ENCODE results near the gene ATG2A.

The ATG2A gene

DNA sequence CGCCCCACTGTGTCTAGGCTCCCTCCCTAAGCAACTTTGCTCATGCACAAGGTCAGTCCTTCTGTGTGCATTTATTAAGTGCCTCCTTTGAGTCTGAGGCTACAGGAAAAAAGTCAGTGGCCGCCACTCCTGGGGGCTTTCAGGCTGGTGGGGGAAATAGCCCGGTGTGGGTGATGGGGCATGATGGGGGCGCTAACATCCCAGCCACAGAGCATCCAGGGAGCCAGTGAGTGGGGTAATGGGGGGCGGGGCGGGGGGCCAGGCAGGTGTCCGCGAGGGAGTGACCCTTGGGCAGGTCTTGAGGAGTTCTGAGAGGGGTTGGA is 28.6 kb downstream of the ATG2A start:
- DNase-seq (ENCODE audit: low read depth in 1 of 2, low spot score in 1 of 2) = no peak

DNA sequence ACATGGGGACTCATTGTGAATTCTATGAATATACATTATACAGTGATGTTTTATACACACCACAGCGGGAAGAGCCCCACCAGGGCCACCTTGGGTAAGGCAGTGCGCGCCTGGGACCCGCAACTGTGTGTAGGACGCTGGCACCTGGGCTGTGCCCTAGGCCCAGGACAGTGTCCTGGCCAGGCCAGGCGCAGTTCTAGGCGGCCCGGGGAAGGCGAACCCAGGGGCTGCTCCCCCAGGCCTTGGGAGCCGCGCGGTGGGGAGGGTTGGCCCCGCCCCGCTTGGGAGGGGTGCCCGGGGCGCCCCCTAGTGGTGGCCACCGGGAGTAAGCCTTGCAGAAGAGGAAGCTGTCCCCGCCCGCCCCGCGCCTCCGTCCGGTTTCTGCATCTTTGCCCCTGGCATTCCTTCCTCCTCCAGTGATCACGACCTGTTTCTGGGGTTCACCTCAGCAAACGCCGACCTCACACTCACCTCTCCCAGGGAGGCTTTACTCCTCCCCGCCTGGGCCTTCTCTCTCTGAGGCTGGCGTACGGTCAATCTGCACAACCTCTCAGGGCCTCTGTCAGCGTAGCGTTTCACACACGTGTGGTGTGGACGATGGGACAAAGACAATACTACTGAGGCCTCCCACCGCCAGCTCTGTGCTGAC is 29.1 kb downstream of the ATG2A start:
- peak; percentile 77 to 82 for DNase-seq (ENCODE audit: low read depth in 1 of 2, low spot score in 1 of 2)

DNA sequence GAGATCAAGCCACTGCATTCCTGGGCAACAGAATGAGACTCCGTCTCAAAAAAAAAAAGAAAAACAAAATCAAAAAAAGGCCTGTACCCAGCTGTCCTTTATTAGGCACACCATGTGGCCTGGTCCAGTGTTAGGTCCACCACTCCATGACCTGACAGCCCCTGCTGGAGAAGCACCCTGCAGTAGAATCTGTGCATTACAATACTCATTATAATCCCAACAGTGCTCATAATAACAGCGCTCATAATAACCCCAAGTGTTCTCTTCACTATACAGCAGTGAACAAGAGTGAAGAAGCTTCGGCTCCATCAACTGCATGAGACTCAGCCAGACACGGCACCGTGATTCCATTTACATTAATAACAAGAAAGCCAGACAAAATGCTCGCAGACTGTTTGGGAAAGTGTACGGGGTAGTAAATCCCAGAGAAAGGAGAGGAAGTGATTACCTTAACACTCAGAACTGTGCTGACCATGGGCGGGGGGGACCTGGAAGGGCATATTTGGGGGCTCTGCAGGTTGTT is 29.7 kb downstream of the ATG2A start:
- DNase-seq (ENCODE audit: low read depth in 1 of 2, low spot score in 1 of 2) = no peak

DNA sequence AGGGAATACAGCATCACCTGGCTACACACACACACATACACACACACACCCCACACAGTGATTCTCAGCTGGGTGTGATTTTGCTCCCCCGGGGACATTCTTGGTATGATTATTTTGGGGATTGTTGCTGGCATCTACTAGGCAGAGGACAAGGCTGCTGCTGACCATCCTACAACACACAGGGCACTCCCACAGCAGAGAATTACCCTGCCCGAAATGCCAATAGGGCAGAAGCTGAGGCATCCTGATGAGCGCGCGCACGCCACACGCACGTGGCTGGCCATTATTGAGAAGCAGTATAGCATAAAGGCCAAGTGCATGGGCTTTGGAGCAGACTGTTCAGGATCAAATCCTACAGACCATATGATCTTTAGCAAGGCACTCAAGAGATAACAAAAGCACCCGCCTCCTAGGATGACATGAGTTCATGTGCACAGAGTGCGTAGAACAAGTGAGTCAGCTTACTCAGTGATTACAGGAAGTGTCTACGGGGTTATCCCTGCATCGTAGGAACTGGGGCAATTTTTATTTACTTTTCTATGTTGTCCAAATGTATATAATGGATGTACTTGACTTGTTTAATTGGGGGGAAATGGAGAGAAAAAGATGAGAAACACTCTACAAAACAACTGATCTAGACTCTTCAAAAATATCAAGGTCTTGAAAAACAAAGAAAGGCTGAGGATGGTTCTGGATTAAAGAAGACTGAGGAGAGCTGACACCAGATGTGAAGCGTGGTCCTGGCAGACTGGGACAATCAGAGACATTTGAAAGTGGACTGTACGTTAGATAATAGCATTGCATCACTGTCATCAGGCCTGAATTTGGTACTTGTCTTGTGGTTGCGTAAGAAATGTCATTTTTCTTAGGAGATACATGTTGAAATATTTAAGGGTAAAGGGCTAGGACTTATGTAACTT is 31.4 kb downstream of the ATG2A start:
- no peak for DNase-seq (ENCODE audit: low read depth in 1 of 2, low spot score in 1 of 2)

DNA sequence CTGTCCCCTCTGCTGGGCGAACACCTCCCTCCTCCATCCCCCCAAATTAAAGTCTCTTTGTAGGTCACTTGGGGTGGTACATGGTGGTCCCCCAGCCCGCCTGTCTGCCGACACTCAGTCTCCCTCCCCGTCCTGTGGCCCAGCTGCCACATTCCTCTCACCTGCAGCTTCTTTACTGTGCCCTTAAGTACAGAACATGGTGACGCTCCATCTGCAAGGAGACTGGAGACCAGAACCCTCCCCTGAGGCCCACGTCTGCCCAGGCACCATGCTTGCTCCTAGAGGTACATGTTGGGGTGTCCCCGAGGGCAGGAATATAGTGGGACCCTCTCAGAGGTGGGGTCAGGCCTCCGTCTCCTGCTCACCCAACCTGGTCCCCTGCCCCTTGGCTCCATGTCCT is 33.0 kb downstream of the ATG2A start:
- no peak for DNase-seq (ENCODE audit: low read depth in 1 of 2, low spot score in 1 of 2)

DNA sequence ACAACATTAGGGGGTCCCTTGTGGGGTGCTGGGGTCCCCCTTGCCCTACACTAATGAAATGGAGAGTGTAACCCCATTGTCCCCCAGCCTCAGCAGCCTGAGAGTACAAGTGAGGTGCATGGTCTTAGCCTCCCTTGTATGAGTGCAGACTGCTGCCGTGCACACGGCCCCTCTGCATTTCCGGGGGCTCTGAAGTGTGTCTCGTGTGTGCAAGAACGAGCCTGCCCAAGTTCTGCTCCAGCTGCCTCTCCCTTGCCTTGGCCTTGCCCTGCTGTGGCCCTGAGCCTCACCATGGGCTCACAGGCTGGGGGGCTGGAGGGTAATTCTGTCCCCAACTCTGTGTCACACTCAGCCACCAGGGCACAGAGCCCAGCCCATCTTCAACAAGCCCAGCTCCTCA is 33.4 kb downstream of the ATG2A start:
- DNase-seq (ENCODE audit: low read depth in 1 of 2, low spot score in 1 of 2) = no peak

DNA sequence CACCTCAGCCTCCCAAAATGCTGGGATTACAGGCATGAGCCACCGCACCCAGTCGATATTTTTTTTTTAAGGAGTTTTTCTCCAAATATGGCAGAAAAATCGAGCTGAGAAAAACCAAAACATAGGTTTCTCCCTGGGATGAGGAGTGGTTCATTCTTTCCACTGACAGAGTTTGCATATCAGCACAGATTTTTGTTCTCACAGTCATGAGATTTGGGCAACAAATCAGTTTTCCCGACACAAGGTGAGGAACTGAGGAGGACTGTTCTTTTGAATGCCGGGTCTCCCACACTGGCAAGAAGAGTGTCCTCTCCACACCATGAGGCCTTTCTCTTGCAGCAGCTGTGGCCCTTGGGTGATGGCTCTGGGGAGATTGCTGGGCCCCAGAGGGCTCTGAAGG is 34.8 kb downstream of the ATG2A start:
- no peak for DNase-seq (ENCODE audit: low read depth in 1 of 2, low spot score in 1 of 2)

DNA sequence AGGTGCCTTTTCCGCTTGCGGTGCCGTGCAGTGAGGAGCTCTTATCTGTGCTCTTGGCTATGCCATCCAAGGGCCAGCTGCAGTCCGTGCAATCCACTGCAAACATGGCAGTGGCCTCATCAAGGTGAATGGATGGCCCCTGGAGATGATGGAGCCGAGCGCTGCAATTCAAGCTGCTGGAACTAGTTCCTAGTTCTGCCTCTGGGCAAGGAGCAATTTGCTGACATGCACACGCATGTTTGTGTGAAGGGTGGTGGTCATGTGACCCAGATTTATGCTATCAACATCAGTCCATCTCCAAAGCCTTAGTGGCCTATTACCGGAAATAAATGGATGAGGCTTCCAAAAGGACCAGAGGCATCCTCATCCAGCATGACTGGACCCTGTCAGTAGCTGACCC is 35.5 kb downstream of the ATG2A start:
- no peak for DNase-seq (ENCODE audit: low read depth in 1 of 2, low spot score in 1 of 2)

DNA sequence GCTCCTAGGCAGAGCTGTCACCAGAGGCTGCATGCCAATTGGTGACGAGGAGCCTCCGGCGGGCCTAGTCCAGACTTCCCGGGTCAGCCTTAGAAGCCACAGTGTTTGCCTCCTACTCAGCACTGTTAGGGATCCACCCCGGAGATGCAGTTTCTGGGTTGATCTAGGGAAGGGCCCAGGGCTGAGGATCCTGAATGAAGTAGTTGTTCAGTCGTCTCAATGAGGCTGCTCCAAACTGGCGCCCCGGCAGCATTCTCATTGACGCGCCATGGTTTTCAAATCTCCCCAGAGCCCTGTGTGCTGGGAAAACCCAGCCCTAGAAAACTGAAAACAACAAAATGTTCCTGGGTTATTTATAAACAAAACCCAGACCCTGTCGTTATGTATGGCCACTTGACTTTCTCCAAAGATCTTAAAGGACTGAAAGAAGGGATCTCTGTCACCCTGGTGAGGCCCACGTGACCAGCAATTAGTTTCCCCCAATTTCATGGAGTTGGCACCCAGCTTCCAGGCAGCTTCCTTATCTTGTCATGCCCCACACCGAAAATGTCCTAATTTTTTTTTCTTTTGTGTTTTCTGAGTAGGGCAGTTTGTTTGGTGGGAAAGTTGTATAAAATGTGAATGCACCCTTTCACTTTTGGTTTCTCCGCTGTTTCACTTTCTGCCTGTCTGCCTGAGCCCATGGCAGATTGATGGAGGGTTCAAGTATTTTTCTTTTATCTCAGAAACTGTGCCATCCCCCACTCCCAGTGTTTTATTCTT is 36.6 kb downstream of the ATG2A start:
- DNase-seq (ENCODE audit: low read depth in 1 of 2, low spot score in 1 of 2) = no peak

DNA sequence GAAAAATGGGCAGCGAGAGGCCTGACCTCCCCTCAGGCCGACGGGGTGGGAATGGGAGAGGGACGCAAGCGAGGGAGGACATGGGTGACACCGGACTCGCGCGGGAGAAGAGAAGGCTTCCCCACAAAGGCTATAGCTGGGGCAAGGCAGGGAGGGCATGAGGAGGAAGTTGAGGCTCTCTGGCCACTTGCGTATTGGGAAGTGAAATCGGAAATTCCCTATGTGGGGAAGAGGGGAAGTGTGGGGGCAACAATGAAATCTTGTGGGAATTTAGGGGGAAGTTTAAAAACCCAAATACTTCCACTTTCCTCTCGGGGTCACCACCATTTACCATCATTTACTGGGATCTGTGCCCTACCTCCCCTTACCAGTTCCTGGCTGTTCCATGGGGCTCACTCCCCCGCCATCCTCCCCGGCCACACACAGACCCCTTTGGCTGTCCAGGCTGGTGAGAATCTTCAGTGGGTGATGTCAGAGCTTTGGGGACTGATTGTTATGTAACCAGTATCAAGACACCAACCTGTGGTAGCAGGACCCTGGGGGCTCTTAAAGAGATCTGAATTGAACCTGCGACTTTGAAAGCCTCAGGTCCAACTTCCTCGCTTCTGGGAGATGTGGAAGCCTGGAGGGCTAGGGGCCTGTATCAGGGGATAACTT is 37.6 kb downstream of the ATG2A start:
- no peak for DNase-seq (ENCODE audit: low read depth in 1 of 2, low spot score in 1 of 2)

DNA sequence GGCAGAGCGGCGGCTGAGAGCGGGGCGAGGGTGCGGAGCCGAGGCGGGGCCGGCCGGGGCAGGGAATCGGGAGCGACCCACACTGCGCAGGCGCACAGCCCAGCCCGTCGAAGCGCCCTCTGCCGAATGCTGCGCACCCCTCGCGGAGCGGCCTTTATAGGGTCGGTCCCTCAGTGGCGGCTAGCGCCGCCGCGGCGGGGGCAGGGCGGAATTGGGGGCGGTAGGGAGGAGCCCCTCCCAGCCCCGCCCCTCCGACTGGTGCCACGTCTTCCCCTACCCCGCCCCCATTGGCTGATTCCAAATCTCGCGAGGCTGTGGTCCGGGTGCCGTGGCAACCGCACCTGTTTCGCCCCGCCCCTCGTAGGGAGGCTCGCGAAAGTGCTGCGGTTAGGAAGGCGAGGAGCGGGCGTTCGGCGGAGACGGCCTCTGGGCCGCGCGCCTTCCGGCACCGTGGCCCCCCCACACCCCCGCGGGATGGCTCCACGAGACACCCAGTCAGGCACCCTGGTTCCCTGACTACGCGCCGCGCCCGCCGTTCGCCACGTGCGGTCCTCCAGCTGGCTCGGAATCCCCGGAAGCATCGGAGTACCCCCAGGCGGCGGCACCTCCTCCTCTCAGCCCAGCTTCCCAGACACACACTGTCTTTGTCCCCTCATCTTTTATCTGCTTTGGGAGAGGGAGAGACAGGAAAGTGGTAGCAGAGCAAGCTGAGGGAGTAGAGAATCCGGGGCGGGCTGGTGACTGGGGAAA is 38.3 kb downstream of the ATG2A start, which contains the start of gene EHD1:
Gene EHD1 (minus strand): TSS at position 128 of the 750 bp plus-strand sequence. CDS start 157 bp downstream, outside the sequence.
- peak; percentile 99 to 100 for DNase-seq (ENCODE audit: low read depth in 1 of 2, low spot score in 1 of 2)

DNA sequence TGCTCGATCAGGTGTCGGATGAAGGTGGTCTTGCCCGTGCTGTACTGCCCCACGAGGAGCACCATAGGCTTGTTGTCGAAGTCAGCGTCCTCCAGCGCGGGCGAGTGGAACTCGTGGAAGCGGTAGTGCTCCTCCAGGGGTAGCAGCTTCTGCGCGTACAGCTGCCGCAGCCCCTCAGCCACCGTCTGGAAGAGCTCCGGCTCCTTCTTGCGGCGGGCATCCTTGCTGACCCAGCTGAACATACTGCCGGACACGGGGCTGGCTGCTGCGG is 38.9 kb downstream of the ATG2A start:
- DNase-seq (ENCODE audit: low read depth in 1 of 2, low spot score in 1 of 2) = no peak

DNA sequence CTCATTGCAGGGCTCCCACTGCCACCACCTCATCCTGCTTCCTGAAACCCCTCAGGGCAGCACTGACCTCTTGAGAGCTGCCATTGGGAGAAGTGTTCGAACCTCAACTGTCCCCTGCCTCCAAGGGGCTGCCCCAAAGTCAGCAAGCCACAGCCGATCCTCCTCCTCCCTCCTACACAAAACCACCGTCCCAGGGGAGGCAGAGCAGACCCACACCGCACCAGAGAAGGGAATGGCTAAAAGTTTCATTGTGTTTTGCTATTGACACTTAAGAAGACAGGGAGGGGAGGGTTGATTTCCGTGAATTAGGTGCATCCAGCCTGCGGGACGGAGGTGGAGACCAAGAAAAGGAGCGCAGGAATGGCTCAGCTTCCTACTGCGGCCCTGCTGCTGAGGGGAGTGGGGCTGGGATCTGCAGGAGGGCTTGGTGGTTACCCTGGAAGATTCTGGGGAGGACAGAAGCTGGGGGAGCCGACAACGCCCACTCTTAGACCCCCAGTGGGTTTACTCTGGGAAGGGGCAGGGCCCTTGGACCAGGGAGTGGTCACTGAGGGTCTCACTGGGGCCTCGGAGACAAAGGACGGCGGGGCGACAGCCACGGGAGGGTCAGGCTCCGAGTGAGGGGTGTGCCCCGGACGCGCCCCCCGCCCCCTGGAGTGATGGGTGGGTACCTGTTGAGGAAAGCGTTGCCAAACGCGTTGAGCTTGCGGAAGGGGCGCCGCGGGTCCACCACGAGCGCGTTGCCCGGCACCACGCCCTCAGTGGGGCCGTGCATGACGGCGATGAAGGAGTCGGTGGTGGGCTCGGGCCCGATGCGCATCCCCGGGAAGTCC is 39.4 kb downstream of the ATG2A start:
- no peak for DNase-seq (ENCODE audit: low read depth in 1 of 2, low spot score in 1 of 2)

DNA sequence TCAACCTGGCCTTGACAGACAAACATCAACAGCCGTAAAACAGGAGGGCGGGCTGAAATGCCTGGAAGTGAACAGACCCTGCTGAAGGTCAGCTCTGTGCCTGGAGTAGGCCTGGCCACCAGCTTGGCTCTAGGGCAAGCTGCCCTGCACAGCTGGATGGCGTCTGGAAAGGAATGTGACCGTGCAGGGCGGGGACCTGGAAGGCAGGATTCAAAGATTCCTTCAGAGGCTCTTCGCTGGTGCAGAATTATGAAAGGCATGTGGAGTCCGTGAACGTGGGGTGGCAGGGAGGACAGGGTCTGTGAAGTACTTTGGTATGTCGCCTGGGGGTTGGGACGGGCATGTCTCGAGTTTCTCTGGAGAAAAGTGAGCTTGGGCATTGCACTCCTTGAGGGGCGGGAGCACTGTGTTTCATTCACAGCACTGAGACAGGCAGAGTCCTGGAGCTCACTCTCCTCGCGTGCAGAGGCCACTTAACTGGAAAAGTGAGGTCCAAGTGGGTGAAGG is 40.1 kb downstream of the ATG2A start:
- DNase-seq (ENCODE audit: low read depth in 1 of 2, low spot score in 1 of 2) = no peak

DNA sequence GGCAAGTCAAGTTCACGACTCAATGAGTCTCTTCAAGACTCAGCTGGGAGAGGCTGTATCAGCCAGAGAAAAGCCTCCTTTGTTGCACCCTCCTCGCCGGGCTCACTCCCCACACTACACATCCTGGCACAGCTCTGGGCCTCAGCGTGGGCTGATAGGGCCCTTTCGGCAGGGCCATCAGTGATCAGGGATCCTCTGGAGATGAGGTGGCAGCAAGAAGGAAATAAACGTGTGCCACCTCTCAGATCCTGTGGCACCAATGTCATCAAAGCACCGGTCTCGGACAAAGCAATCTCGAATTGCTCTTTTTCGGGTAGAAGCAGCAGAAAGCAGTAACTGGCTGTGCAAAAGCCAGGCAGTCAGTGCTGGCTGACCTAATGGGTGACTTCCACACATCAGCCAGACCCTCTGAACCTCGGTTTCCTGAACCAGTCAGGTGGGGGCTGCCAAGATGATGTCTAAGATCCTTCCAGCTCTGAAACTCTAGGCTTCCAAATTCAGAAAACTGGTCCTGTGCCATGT is 40.7 kb downstream of the ATG2A start:
- no peak for DNase-seq (ENCODE audit: low read depth in 1 of 2, low spot score in 1 of 2)

DNA sequence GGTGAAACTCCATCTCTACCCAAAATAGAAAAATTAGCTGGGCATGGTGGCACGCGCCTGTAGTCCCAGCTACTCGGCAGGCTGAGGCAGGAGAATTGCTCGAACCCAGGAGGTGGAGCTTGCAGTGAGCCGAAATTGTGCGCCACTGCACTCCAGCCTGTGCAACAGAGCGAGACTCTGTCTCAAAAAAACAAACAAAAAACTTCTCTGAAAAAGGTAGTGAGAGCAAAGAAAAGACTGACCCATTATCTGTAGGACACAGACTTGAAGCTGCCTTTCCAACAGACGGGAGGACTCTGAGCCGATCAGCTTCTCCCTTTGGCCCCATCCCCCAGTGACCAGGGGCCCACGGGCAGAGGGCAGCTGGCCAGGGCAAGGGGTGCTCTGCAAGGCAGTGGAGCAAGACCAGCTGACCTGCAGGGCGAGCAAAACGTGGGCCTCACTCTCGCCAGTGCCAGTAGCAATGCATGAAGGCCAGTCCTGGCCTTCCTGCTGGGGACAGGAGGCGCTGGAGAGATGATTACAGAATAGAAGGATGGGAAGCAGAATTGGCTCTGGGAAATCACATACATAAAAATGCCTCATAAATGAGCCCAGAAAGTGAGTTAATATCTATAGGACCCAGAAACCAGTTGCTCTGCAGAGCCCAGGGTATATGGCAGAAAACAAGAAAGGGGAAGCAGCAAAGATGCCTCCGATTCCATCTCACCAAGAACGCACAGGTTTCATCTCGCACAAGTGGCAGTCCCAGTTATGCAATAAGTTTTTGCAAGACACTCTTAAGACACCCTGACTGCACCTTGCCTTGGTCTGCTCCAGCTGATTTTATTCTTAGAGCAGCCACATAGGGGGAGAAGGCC is 41.4 kb downstream of the ATG2A start:
- no peak for DNase-seq (ENCODE audit: low read depth in 1 of 2, low spot score in 1 of 2)

DNA sequence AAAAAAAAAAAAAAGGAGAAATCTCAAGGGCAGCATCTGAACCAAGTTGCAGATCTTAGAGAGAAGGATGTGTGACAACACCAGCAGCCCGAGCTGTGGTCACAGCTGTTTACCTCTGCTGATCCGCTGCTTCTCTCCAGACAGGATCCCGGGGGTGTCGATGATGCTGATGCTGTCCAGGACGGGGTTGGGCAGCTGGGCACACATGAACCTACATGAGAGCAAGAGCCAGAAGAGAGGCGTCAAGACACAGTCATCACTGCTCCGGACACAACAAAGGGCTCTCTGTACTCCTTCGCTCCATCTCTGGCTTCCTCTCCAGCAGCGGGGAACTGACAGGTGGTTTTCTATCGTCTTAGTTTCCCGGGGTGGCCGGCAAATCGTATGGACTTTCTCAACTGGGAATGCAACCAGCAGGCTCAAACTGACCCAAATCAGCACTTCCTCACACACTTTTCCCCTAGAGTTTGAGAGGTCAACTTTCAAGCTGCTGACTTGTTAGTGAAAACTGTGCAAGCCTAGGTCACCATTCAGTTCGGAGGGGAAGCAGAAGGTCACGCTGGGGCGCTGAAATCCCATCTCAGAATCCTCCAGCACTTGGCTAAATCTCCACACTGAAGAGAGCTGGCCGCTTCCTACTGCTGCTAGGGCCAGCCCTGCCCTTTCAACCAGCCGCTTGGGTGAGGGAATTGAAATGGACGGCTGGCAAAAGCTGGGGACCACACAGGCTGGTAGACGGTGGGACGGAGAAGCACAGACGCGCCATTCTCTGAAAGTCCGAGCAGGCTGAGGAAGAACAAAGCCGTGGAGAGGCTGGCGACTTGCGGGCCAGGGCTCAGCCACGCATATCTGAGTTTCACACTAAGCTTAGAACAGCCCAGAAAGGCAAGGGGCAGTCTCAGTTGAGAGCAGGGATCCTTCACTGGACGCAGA is 42.4 kb downstream of the ATG2A start:
- no peak for DNase-seq (ENCODE audit: low read depth in 1 of 2, low spot score in 1 of 2)
